H9 (cell line): Measurements from ENCODE around the gene FBXO42. TPM values are rescaled to one million over a fixed set of nuclear protein-coding genes. Genes with fewer than 3 reads are reported as not detected.

Experiments
- DNase-seq: peaks from one replicate; pipeline ENCODE4 v3.0.0-alpha.2; 2017
- H2AFZ ChIP-seq: one replicate; pipeline ENCODE4 v1.6.1; 2013; ENCODE audit warnings: mild to moderate bottlenecking, low read length, control low read depth, moderate library complexity
- H2AK5ac ChIP-seq: 2 replicates; pipeline ENCODE4 v1.6.1; 2013; ENCODE audit warnings: low read length, control low read depth, mixed read lengths; ENCODE audit not compliant: insufficient read length
- H2BK120ac ChIP-seq: one replicate; pipeline ENCODE4 v1.6.1; 2013; ENCODE audit warnings: low read depth, mild to moderate bottlenecking, low read length, control low read depth, inconsistent platforms; ENCODE audit not compliant: poor library complexity, severe bottlenecking
- H2BK12ac ChIP-seq: 2 replicates; pipeline ENCODE4 v1.6.1; 2013; ENCODE audit warnings: low read length, control low read depth, mixed read lengths, low read depth; ENCODE audit not compliant: insufficient read length
- H2BK15ac ChIP-seq: 2 replicates; pipeline ENCODE4 v1.6.1; 2013; ENCODE audit warnings: low read depth, low read length, control low read depth
- H2BK20ac ChIP-seq: one replicate; pipeline ENCODE4 v1.6.1; 2013; ENCODE audit warnings: low read depth, mild to moderate bottlenecking, low read length, control low read depth, inconsistent platforms; ENCODE audit not compliant: poor library complexity, severe bottlenecking
- H2BK5ac ChIP-seq: 2 replicates; pipeline ENCODE4 v1.6.1; 2013; ENCODE audit warnings: low read length, control low read depth, mixed read lengths; ENCODE audit not compliant: insufficient read length
- H3K14ac ChIP-seq: 2 replicates; pipeline ENCODE4 v1.6.1; 2013; ENCODE audit warnings: low read length, control low read depth; ENCODE audit not compliant: insufficient read depth
- H3K18ac ChIP-seq: 2 replicates; pipeline ENCODE4 v1.6.1; 2013; ENCODE audit warnings: low read depth, mild to moderate bottlenecking, mixed read lengths, low read length, control low read depth; ENCODE audit not compliant: insufficient read length
- H3K23ac ChIP-seq: 2 replicates; pipeline ENCODE4 v1.6.1; 2013; ENCODE audit warnings: low read length, control low read depth, mixed read lengths, low read depth; ENCODE audit not compliant: insufficient read length
- H3K23me2 ChIP-seq: 2 replicates; pipeline ENCODE4 v1.6.1; 2013; ENCODE audit warnings: low read depth, mild to moderate bottlenecking, mixed read lengths, low read length, control low read depth; ENCODE audit not compliant: insufficient read length, poor library complexity, severe bottlenecking
- H3K27ac ChIP-seq: 2 replicates; pipeline ENCODE4 v1.5.1; 2013; ENCODE audit warnings: low read length, control low read depth, mixed read lengths, low read depth; ENCODE audit not compliant: insufficient read length
- H3K27me3 ChIP-seq: 2 replicates; pipeline ENCODE4 v1.6.1; 2013; ENCODE audit warnings: low read length, control low read depth, inconsistent platforms; ENCODE audit not compliant: insufficient read depth
- H3K4ac ChIP-seq: 2 replicates; pipeline ENCODE4 v1.6.1; 2013; ENCODE audit warnings: low read depth, mild to moderate bottlenecking, control low read depth, inconsistent platforms, low read length, moderate library complexity
- H3K4me1 ChIP-seq: 2 replicates; pipeline ENCODE4 v1.6.1; 2013; ENCODE audit warnings: low read length, control low read depth, inconsistent platforms; ENCODE audit not compliant: insufficient read depth
- H3K4me2 ChIP-seq: 2 replicates; pipeline ENCODE4 v1.6.1; 2013; ENCODE audit warnings: low read length, control low read depth, mixed read lengths; ENCODE audit not compliant: insufficient read length, insufficient read depth
- H3K56ac ChIP-seq: 2 replicates; pipeline ENCODE4 v1.6.1; 2013; ENCODE audit warnings: low read depth, mild to moderate bottlenecking, mixed read lengths, low read length, control low read depth; ENCODE audit not compliant: insufficient read length
- H3K79me1 ChIP-seq: 2 replicates; pipeline ENCODE4 v1.6.1; 2013; ENCODE audit warnings: low read depth, mild to moderate bottlenecking, moderate library complexity, low read length, control low read depth, inconsistent platforms; ENCODE audit not compliant: insufficient read depth, poor library complexity, severe bottlenecking
- H3K79me2 ChIP-seq: 2 replicates; pipeline ENCODE4 v1.6.1; 2013; ENCODE audit warnings: low read length, control low read depth, inconsistent platforms; ENCODE audit not compliant: insufficient read depth
- H3K9ac ChIP-seq: 2 replicates; pipeline ENCODE4 v1.6.1; 2013; ENCODE audit warnings: low read length, control low read depth, mixed read lengths; ENCODE audit not compliant: insufficient read length; ENCODE audit errors: extremely low read depth
- H3K9me3 ChIP-seq: one replicate; pipeline ENCODE4 v1.6.1; 2013; ENCODE audit warnings: low read depth, low read length, inconsistent platforms; ENCODE audit not compliant: control insufficient read depth
- H3T11ph ChIP-seq: one replicate; pipeline ENCODE4 v1.6.1; 2013; ENCODE audit warnings: mild to moderate bottlenecking, low read length, control low read depth, inconsistent platforms
- H4K20me1 ChIP-seq: one replicate; pipeline ENCODE4 v1.6.1; 2013; ENCODE audit not compliant: control insufficient read depth, insufficient read length, insufficient read depth
- H4K5ac ChIP-seq: 2 replicates; pipeline ENCODE4 v1.6.1; 2013; ENCODE audit warnings: low read depth, mild to moderate bottlenecking, mixed read lengths, low read length, control low read depth; ENCODE audit not compliant: insufficient read length
- H4K8ac ChIP-seq: replicated peaks from 2 replicates; pipeline ENCODE4 v1.6.1; 2013; ENCODE audit warnings: low read length, control low read depth, mixed read lengths, low read depth; ENCODE audit not compliant: insufficient read length
- H4K91ac ChIP-seq: 2 replicates; pipeline ENCODE4 v1.6.1; 2013; ENCODE audit warnings: low read depth, mild to moderate bottlenecking, moderate library complexity, mixed read lengths, low read length, control low read depth; ENCODE audit not compliant: insufficient read length
- H3K27ac Mint-ChIP-seq, 3 experiments: 2 replicates in 2 of 3; 3 replicates in 1 of 3; pipeline ENCODE4 v1.8.0; 2020 to 2021; ENCODE audit warnings: mixed read lengths in 3 of 3, mild to moderate bottlenecking in 1 of 3, moderate library complexity in 1 of 3
- H3K27me3 Mint-ChIP-seq: 2 replicates; pipeline ENCODE4 v1.8.0; 2021; ENCODE audit warnings: low read depth, mild to moderate bottlenecking, moderate library complexity, mixed read lengths
- H3K36me3 Mint-ChIP-seq, 3 experiments: 2 replicates in 2 of 3; 3 replicates in 1 of 3; pipeline ENCODE4 v1.8.0; 2020 to 2021; ENCODE audit warnings: low read depth in 3 of 3, mixed read lengths in 3 of 3; ENCODE audit not compliant: insufficient read depth in 1 of 3
- H3K4me1 Mint-ChIP-seq, 2 experiments: 2 replicates each; pipeline ENCODE4 v1.8.0; 2020; ENCODE audit warnings: mixed read lengths in 2 of 2
- H3K4me3 Mint-ChIP-seq, 2 experiments: 2 replicates in 1 of 2; 3 replicates in 1 of 2; pipeline ENCODE4 v1.8.0; 2020 to 2021; ENCODE audit warnings: mild to moderate bottlenecking in 2 of 2, mixed read lengths in 2 of 2, moderate library complexity in 1 of 2
- H3K9me3 Mint-ChIP-seq, 2 experiments: 2 replicates in 1 of 2; 3 replicates in 1 of 2; pipeline ENCODE4 v1.8.0; 2020; ENCODE audit warnings: mild to moderate bottlenecking in 2 of 2, mixed read lengths in 2 of 2, moderate library complexity in 1 of 2
- WGBS: extraction: QIAGEN DNeasy Blood & Tissue Kit; methylation state at CpG from one replicate; pipeline ENCODE4 v1.1.7; 2013; ENCODE audit warnings: missing lambda C conversion rate, low lambda C conversion rate, mixed read lengths; ENCODE audit not compliant: insufficient read length; ENCODE audit errors: extremely low coverage; 5-methylcytosine and 5-hydroxymethylcytosine counted together
- total RNA-seq: library from RNA; stranded (reverse); gene quantifications from 2 replicates; pipeline ENCODE4 v1.2.1, GENCODE V29; 2021
- TF ChIP-seq, protein P1 (sequence below): fragments of 200-600 bp; sonication (generic); conservative IDR thresholded peaks from 3 replicates; pipeline ENCODE4 v1.8.0; 2021; ENCODE audit warnings: antibody characterized with exemption, mild to moderate bottlenecking

The FBXO42 gene
- total RNA-seq, 1 experiment from 2014 or later = 17.4 TPM

DNA sequence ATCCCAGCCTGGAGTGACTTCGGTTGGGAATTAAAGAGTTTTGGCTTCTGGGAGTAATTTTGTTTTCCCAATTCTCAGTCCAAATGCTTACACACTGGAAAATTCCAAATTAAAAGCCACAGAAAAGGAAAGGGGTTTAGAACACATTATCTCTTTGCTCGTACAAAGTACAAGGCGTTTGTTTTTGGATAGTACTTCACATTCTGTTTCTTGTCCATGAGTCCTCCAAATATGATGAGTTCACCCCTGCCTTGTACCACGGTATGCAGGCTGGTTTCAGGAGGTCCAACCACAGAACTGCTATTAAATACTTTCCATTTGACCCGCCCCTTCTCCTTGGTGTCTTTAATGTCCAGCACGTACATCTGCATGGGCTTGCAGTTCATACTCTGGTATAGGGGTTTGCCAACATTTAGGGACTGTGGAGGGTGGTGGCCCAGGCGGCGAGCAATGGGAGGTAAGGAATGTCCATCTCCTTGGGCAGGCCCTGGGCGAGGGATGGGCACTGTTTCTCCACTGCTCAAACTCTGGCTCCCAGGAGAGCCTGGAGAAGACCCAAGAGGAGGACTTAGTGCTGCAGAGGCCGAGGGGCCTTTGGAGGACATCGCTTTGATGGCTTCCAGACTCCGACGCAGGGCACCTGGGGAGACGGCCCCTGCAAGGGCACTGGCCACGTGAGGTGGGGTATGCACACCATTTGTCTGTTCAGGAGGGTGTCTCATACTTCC, 101.6 kb downstream of the FBXO42 start:
- no peak overlapping the region for H2BK5ac ChIP-seq
- no peaks in the 10 kb centered on the region for H3K23me2 ChIP-seq
- no CpG with 5 or more reads among the region's 15 CpGs for WGBS

More for the DNA sequence above, 101.6 kb downstream of the FBXO42 start:
- Histone ChIP-seq H3K79me2 (no peaks in the 10 kb centered on the region), H4K20me1 (no peaks in the 10 kb centered on the region), H3K14ac (no peak overlapping the region), H4K91ac (no peak overlapping the region), H3K4me1 (no peaks in the 10 kb centered on the region), H3K79me1 (no peaks in the 10 kb centered on the region), H4K5ac (no peak overlapping the region), H3K9ac (no peak overlapping the region), H4K8ac (no peak overlapping the region), H3K23ac (no peak overlapping the region), H2BK20ac (no peak overlapping the region), H3K27ac (no peak overlapping the region), H2BK15ac (no peak overlapping the region), H3T11ph (no peak overlapping the region), H3K4ac (no peak overlapping the region), H3K27me3 (no peaks in the 10 kb centered on the region), H3K4me2 (no peak overlapping the region), H3K56ac (no peak overlapping the region), H2BK120ac (no peak overlapping the region), H3K9me3 (no peaks in the 10 kb centered on the region), H2AK5ac (no peak overlapping the region), H2BK12ac (no peak overlapping the region), H3K18ac (no peak overlapping the region), H2AFZ (no peak overlapping the region)
- H3K4me1 Mint-ChIP-seq = no peaks in the 10 kb centered on the region
- H3K36me3 Mint-ChIP-seq = peaks cover 3 to 47% (median 30%) of the 10 kb centered on the region in 3 experiments; a peak in 6 of 7 replicates
- TF ChIP-seq, protein P1, sequence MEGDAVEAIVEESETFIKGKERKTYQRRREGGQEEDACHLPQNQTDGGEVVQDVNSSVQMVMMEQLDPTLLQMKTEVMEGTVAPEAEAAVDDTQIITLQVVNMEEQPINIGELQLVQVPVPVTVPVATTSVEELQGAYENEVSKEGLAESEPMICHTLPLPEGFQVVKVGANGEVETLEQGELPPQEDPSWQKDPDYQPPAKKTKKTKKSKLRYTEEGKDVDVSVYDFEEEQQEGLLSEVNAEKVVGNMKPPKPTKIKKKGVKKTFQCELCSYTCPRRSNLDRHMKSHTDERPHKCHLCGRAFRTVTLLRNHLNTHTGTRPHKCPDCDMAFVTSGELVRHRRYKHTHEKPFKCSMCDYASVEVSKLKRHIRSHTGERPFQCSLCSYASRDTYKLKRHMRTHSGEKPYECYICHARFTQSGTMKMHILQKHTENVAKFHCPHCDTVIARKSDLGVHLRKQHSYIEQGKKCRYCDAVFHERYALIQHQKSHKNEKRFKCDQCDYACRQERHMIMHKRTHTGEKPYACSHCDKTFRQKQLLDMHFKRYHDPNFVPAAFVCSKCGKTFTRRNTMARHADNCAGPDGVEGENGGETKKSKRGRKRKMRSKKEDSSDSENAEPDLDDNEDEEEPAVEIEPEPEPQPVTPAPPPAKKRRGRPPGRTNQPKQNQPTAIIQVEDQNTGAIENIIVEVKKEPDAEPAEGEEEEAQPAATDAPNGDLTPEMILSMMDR = no peak
- no peak overlapping the region for H3K27ac Mint-ChIP-seq
- H3K4me3 Mint-ChIP-seq = no peak overlapping the region
- H3K27me3 Mint-ChIP-seq = no peaks in the 10 kb centered on the region
- no peak for DNase-seq
- no peaks in the 10 kb centered on the region for H3K9me3 Mint-ChIP-seq
